HEK293T (cell line): Measurements from ENCODE around the gene HHIPL1.

Experiments
- ARNT ChIP-seq: fragments of 450-650 bp; IDR thresholded peaks from 2 replicates; pipeline ENCODE4 v1.6.1; 2017; ENCODE audit warnings: mild to moderate bottlenecking
- L3MBTL2 ChIP-seq: fragments of 450-650 bp; conservative IDR thresholded peaks from 2 replicates; pipeline ENCODE4 v1.6.1; 2016; ENCODE audit warnings: mild to moderate bottlenecking
- SP1 ChIP-seq: fragments of 450-650 bp; IDR thresholded peaks from 2 replicates; pipeline ENCODE4 v1.6.1; 2017

DNA sequence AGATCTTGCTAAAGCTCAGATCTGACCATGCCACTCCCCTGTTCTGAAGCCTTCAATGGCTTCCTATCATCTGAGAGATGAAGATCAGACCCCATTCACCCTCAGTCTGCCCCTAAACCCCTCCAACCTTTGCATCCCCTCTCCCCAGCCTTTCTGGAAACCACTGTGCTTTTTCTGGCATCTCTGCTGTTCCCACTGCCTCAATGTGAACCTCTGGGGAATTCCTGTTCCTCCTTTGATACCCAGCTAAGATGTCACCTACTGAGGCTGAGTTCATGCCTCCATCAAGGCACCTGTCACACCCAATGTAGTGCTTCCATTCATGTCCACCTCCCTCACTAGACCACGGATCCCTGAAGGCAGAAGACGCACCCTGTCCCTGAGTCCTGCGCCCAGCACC lies 58.5 kb downstream of the HHIPL1 start:
- TF ChIP-seq ARNT: no peak
- no peak for TF ChIP-seq SP1
- TF ChIP-seq L3MBTL2: no peak
